ENCODE data around the gene C10orf71. TPM values are rescaled to one million over a fixed set of nuclear protein-coding genes. Genes with fewer than 3 reads are reported as not detected.

The C10orf71 gene
- total RNA-seq, 3 donors from 2014 or later = not detected

DNA sequence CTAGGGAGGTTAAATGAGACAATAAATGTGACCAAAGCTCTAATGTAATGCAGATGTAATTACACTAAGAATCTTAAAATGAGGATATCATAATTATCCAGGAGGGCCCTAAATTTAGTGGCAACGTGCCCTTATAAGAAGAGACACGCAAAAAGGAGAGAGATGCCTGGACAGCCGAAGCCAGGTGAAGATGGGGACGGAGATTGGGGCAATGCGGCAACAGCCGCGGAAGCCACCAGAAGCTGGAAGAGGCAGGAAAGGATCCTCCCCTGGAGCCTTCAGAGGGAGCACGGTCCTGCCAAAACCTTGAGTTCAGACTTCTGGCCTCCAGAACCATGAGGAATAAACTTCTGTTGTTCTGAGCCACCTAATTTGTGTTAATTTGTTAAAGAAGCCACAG lies 25.3 kb upstream of the C10orf71 start:
- Histone ChIP-seq H3K4me1 (no peaks in the 10 kb centered on the region), H3K9me3 (no peaks in the 10 kb centered on the region), H3K27ac (no peak overlapping the region), H3K27me3 (no peaks in the 10 kb centered on the region), H3K36me3 (no peaks in the 10 kb centered on the region), H3K4me3 (no peak overlapping the region)
- DNase-seq (ENCODE audit: low spot score in 2 of 2) = no peak
- no peak for TF ChIP-seq POLR2A (IDR thresholded peaks at IDR 0.05)
- TF ChIP-seq, protein P1, sequence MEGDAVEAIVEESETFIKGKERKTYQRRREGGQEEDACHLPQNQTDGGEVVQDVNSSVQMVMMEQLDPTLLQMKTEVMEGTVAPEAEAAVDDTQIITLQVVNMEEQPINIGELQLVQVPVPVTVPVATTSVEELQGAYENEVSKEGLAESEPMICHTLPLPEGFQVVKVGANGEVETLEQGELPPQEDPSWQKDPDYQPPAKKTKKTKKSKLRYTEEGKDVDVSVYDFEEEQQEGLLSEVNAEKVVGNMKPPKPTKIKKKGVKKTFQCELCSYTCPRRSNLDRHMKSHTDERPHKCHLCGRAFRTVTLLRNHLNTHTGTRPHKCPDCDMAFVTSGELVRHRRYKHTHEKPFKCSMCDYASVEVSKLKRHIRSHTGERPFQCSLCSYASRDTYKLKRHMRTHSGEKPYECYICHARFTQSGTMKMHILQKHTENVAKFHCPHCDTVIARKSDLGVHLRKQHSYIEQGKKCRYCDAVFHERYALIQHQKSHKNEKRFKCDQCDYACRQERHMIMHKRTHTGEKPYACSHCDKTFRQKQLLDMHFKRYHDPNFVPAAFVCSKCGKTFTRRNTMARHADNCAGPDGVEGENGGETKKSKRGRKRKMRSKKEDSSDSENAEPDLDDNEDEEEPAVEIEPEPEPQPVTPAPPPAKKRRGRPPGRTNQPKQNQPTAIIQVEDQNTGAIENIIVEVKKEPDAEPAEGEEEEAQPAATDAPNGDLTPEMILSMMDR (IDR thresholded peaks at IDR 0.05) = no peak
- no peak for TF ChIP-seq POLR2AphosphoS5 (IDR thresholded peaks at IDR 0.05)
- intact Hi-C loops (cut with DNase I; ENCODE audit: low total_unique reads) = no loop called here

DNA sequence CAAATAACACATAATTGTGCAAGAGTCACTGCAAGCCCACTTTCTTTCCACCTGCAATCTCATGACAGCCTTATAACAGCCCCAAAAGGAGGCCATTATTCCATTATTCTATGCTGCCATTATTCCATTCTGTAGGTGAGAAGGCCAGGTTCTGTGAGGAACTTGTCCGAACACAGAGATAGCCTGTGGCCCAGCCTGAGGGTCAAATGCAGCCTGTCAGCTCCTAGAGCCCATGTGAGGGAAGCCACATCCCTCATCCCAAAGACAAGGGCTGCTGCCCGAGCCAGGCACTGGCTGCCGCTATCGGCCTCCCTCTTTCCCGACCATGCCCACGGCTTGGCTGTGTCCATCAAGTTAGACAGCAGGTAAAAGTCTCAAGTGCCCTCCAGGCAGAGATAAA lies 24.1 kb upstream of the C10orf71 start:
- intact Hi-C loops (cut with DNase I; ENCODE audit: low total_unique reads) = no loop called here
- H3K36me3 ChIP-seq = no peaks in the 10 kb centered on the region
- no peaks in the 10 kb centered on the region for H3K9me3 ChIP-seq
- no peaks in the 10 kb centered on the region for H3K4me1 ChIP-seq
- no peak for TF ChIP-seq POLR2AphosphoS5 (IDR thresholded peaks at IDR 0.05)
- TF ChIP-seq POLR2A (IDR thresholded peaks at IDR 0.05) = no peak
- TF ChIP-seq, protein P1 (IDR thresholded peaks at IDR 0.05) = no peak
- H3K4me3 ChIP-seq = no peak overlapping the region
- H3K27ac ChIP-seq = no peak overlapping the region
- no peaks in the 10 kb centered on the region for H3K27me3 ChIP-seq
- no peak for DNase-seq (ENCODE audit: low spot score in 2 of 2)

DNA sequence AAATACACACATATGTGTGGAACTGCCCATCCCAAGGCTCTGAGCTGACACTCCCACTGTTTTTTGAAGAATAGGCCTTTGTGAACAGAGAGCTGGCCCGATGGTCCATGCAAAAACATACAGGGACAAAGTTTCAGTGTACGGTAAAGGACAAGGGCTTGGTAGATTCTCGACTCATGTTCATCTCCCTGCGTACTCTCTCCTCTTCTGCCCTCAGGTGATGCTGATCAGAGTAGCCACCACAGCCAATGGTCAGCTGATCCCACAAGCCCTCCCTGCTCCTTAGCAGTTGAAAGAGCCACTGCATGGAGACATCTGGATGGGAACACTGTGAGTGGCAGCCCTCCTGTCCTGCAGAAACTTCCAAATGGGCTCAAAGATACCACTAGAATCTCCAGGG lies 23.1 kb upstream of the C10orf71 start:
- intact Hi-C loops (cut with DNase I; ENCODE audit: low total_unique reads) = no loop called here
- H3K27ac ChIP-seq = no peak overlapping the region

DNA sequence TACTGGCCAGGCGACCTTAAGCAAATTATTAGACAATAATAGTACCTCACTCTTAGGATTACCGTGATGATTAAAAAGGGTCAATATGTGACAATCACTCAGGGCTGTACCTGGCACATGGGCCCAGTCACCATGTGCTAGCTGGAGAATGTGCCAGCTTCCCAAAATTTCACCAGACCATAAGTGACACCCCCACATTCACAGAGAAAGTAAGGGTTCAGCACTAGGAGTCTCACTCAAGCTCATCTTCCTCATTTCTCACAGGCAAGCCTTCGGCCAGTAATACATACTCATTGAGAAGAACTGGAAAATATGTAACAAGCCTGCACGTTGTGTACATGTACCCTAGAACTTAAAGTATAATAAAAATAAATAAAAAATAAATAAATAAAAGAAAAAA lies 22.4 kb upstream of the C10orf71 start:
- intact Hi-C loops (cut with DNase I; ENCODE audit: low total_unique reads) = no loop called here
- Histone ChIP-seq H3K9me3 (no peaks in the 10 kb centered on the region), H3K4me3 (no peak overlapping the region), H3K27ac (no peak overlapping the region), H3K36me3 (no peaks in the 10 kb centered on the region), H3K4me1 (no peaks in the 10 kb centered on the region), H3K27me3 (peaks cover 0 to 3% of the 10 kb centered on the region in 2 donors)
- no peak for DNase-seq (ENCODE audit: low spot score in 2 of 2)
- TF ChIP-seq POLR2A (IDR thresholded peaks at IDR 0.05) (no peak), POLR2AphosphoS5 (IDR thresholded peaks at IDR 0.05) (no peak)
- TF ChIP-seq, protein P1 (IDR thresholded peaks at IDR 0.05) = no peak

More for the DNA sequence above, 23.1 kb upstream of the C10orf71 start:
- TF ChIP-seq POLR2A (IDR thresholded peaks at IDR 0.05) (no peak), POLR2AphosphoS5 (IDR thresholded peaks at IDR 0.05) (no peak)
- TF ChIP-seq, protein P1 (IDR thresholded peaks at IDR 0.05) = no peak
- Histone ChIP-seq H3K4me1 (no peaks in the 10 kb centered on the region), H3K36me3 (no peaks in the 10 kb centered on the region), H3K27me3 (no peaks in the 10 kb centered on the region), H3K9me3 (no peaks in the 10 kb centered on the region), H3K4me3 (no peak overlapping the region)
- DNase-seq (ENCODE audit: low spot score in 2 of 2) = no peak

DNA sequence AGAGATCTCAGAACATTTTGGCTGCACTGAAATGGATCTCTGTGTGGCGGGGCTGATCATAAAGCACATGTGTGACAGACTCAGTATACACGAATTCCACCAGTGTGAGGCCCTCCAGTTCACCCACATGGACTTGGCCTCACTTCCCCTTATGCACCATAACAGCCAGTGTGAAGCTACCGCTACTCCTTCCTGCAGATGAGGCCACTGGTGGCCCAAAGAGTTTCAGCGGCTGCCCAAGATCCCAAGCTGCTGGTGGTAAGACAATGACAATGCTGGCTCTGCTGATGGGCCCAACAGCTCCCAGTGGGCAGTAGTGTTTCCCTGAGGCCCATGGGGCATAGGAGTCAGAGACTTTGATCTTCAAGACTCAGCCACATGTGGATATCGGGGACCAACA lies 21.0 kb upstream of the C10orf71 start:
- no peaks in the 10 kb centered on the region for H3K36me3 ChIP-seq
- no peak for TF ChIP-seq POLR2A (IDR thresholded peaks at IDR 0.05)
- TF ChIP-seq, protein P1 (IDR thresholded peaks at IDR 0.05) = no peak
- TF ChIP-seq POLR2AphosphoS5 (IDR thresholded peaks at IDR 0.05) = no peak
- H3K4me1 ChIP-seq = no peaks in the 10 kb centered on the region
- no peak overlapping the region for H3K27ac ChIP-seq
- H3K27me3 ChIP-seq = peaks cover 0 to 3% of the 10 kb centered on the region in 2 donors
- intact Hi-C loops (cut with DNase I; ENCODE audit: low total_unique reads) = no loop called here
- H3K4me3 ChIP-seq = no peak overlapping the region
- no peaks in the 10 kb centered on the region for H3K9me3 ChIP-seq
- DNase-seq (ENCODE audit: low spot score in 2 of 2) = no peak

Measured in breast epithelium (tissue), 4 donors.